HG02970 (cell line): ENCODE data around the gene PPP2R5C.
A peak's percentile ranks its signal among the peaks of the same experiment; 100 is the strongest.

ENCODE experiments used
- ATAC-seq: cut with Tn5 transposase; IDR thresholded peaks from one replicate; pipeline ENCODE4 v1.9.1; 2021; ENCODE audit warnings: mild to moderate bottlenecking, moderate library complexity, moderate number of reproducible peaks; ENCODE audit not compliant: unreplicated experiment, low FRiP score

Gene PPP2R5C

GRCh38 chr14:101856536-101856935 lies 95.0 kb downstream of the PPP2R5C start:
- no peak for ATAC-seq

GRCh38 chr14:101857226-101857625 lies 95.7 kb downstream of the PPP2R5C start:
- no peak for ATAC-seq

GRCh38 chr14:101858791-101859537 lies 97.5 kb downstream of the PPP2R5C start:
- no peak for ATAC-seq

- no peak for ATAC-seq
These were observed 98.0 kb downstream of the PPP2R5C start for GRCh38 chr14:101859538-101859902.

- no peak for ATAC-seq
These were observed 98.4 kb downstream of the PPP2R5C start for GRCh38 chr14:101859958-101860357.

GRCh38 chr14:101861464-101861863 lies 100.0 kb downstream of the PPP2R5C start:
- ATAC-seq = no peak

- no peak for ATAC-seq
These were observed 100.7 kb downstream of the PPP2R5C start for GRCh38 chr14:101862177-101862576.

GRCh38 chr14:101862711-101863110 lies 101.2 kb downstream of the PPP2R5C start:
- no peak for ATAC-seq

- ATAC-seq = no peak
These were observed 103.8 kb downstream of the PPP2R5C start for GRCh38 chr14:101865288-101865687.

GRCh38 chr14:101867854-101868253 lies 106.3 kb downstream of the PPP2R5C start:
- ATAC-seq = no peak

GRCh38 chr14:101869217-101869616 lies 107.7 kb downstream of the PPP2R5C start:
- no peak for ATAC-seq

- no peak for ATAC-seq
These were observed 108.9 kb downstream of the PPP2R5C start for GRCh38 chr14:101870273-101870939.

GRCh38 chr14:101872346-101872745 lies 110.8 kb downstream of the PPP2R5C start:
- ATAC-seq = no peak

GRCh38 chr14:101873076-101873825 lies 111.7 kb downstream of the PPP2R5C start:
- ATAC-seq = no peak

GRCh38 chr14:101873991-101874390 lies 112.5 kb downstream of the PPP2R5C start:
- ATAC-seq = no peak

- ATAC-seq = no peak
These were observed 113.7 kb downstream of the PPP2R5C start for GRCh38 chr14:101875041-101875726.

GRCh38 chr14:101875727-101876554 lies 114.4 kb downstream of the PPP2R5C start:
- peak; percentile 34 for ATAC-seq

- peak; percentile 75 for ATAC-seq
These were observed 115.0 kb downstream of the PPP2R5C start for GRCh38 chr14:101876555-101876938.

GRCh38 chr14:101877766-101878165 lies 116.3 kb downstream of the PPP2R5C start:
- no peak for ATAC-seq
